Suprapubic skin (tissue), 3 donors: ENCODE data around the gene SMIM14.

Experiments used
- CTCF ChIP-seq, 2 donors: fragments of 200-600 bp in 1 of 2; fragments of 450-650 bp in 1 of 2; sonication (generic) in 1 of 2; IDR thresholded peaks; one replicate each; pipeline ENCODE4 v1.5.1; 2016 to 2019; ENCODE audit warnings: antibody characterized with exemption in 2 of 2, mild to moderate bottlenecking in 1 of 2, moderate library complexity in 1 of 2
- POLR2AphosphoS5 ChIP-seq, 3 donors: sonication (generic); formaldehyde crosslinking; IDR thresholded peaks; one replicate each; pipeline ENCODE4 v1.6.1; 2017; ENCODE audit warnings: antibody characterized with exemption in 3 of 3

GRCh38 chr4:39641451-39641850 lies 2.8 kb upstream of the SMIM14 start:
- no peak for TF ChIP-seq POLR2AphosphoS5 (IDR thresholded peaks at IDR 0.05)
- TF ChIP-seq CTCF (IDR thresholded peaks at IDR 0.05) = no peak
